NCI-H2227 (cell line): ENCODE measurements around the gene PANK2.
"Not testable (repeated sequence)": the region's sequence is repeated elsewhere in the genome, so short reads cannot be mapped to it uniquely, and the experiment has no call there.

Experiments used
- DNase-seq: peaks from one replicate; lab custom pipeline; 2025; ENCODE audit not compliant: unreplicated experiment; lab: John Stamatoyannopoulos, UW

The PANK2 gene

GRCh38 chr20:3925899-3926638, 36.9 kb downstream of the PANK2 start:
- DNase-seq = no peak

GRCh38 chr20:3927486-3928291, 38.5 kb downstream of the PANK2 start:
- peak; percentile 46 for DNase-seq

GRCh38 chr20:3929713-3930060, 40.5 kb downstream of the PANK2 start:
- no peak for DNase-seq

GRCh38 chr20:3930265-3931206, 41.3 kb downstream of the PANK2 start:
- DNase-seq = no peak

GRCh38 chr20:3931664-3932063, 42.5 kb downstream of the PANK2 start:
- DNase-seq = no peak

- DNase-seq = no peak
Measured at GRCh38 chr20:3932277-3932676, 43.1 kb downstream of the PANK2 start.

- no peak for DNase-seq
Measured at GRCh38 chr20:3932681-3933080, 43.5 kb downstream of the PANK2 start.

GRCh38 chr20:3933218-3933617, 44.0 kb downstream of the PANK2 start:
- DNase-seq = no peak

GRCh38 chr20:3934624-3935023, 45.4 kb downstream of the PANK2 start:
- no peak for DNase-seq

- no peak for DNase-seq
Measured at GRCh38 chr20:3935295-3935955, 46.2 kb downstream of the PANK2 start.

- no peak for DNase-seq
Measured at GRCh38 chr20:3935956-3936340, 46.8 kb downstream of the PANK2 start.

- DNase-seq = no peak
Measured at GRCh38 chr20:3937618-3938017, 48.4 kb downstream of the PANK2 start.

- DNase-seq = no peak
Measured at GRCh38 chr20:3940905-3941304, 51.7 kb downstream of the PANK2 start.

- DNase-seq = not testable (repeated sequence)
Measured at GRCh38 chr20:3946666-3947065, 57.5 kb downstream of the PANK2 start.

- no peak for DNase-seq
Measured at GRCh38 chr20:3964719-3965118, 75.5 kb downstream of the PANK2 start.

- DNase-seq = no peak
Measured at GRCh38 chr20:3966571-3966970, 77.4 kb downstream of the PANK2 start.

GRCh38 chr20:3970016-3970415, 80.8 kb downstream of the PANK2 start:
- no peak for DNase-seq

GRCh38 chr20:3971145-3971544, 82.0 kb downstream of the PANK2 start:
- DNase-seq = no peak

- no peak for DNase-seq
Measured at GRCh38 chr20:3972161-3972560, 83.0 kb downstream of the PANK2 start.

GRCh38 chr20:3972631-3973030, 83.4 kb downstream of the PANK2 start:
- DNase-seq = not testable (repeated sequence)

- no peak for DNase-seq
Measured at GRCh38 chr20:3973705-3974104, 84.5 kb downstream of the PANK2 start.
